Endothelial cell of umbilical vein (primary cell): Measurements from ENCODE around the gene RANBP3. TPM values are rescaled to one million over a fixed set of nuclear protein-coding genes. Genes with fewer than 3 reads are reported as not detected.

Source experiments
- BruUV-seq: library from RNA; stranded (reverse); fragments of 400-500 nt; replicated peaks from 2 replicates; lab custom pipeline; 2021; lab: Mats Ljungman, UMichigan
- CTCF ChIA-PET: fragments of 300-600, 350-600 bp; sonication (Branson Sonifier 250); formaldehyde crosslinking; loops from one replicate; lab custom pipeline; 2021; ENCODE audit warnings: antibody characterized with exemption, inconsistent platforms; lab: Charles Lee
- POLR2A ChIA-PET: fragments of 300-600, 350-600 bp; sonication (Branson Sonifier 250); formaldehyde crosslinking; loops from one replicate; lab custom pipeline; 2021; ENCODE audit warnings: antibody characterized with exemption, inconsistent platforms; lab: Charles Lee
- DNase-seq: peaks from one replicate; pipeline ENCODE4 v3.0.0-alpha.2; 2011; ENCODE audit warnings: low read depth, low spot score
- FAIRE-seq: peaks from 2 replicates; lab custom pipeline; 2011; peaks lifted over from hg19 to GRCh38; lab: Jason Lieb, UNC
- H2AFZ ChIP-seq: 2 replicates; pipeline ENCODE4 v1.6.0; 2012; ENCODE audit warnings: low read depth, low read length, control low read depth, inconsistent platforms
- H3K27ac ChIP-seq: 2 replicates; pipeline ENCODE4 v1.5.1; 2011; ENCODE audit warnings: low read depth, mild to moderate bottlenecking, control low read depth, low read length, moderate library complexity; ENCODE audit not compliant: insufficient read depth
- H3K27me3 ChIP-seq, 2 experiments: 2 replicates each; pipeline versions ENCODE4 v1.6.0 to v1.6.1; 2011; ENCODE audit warnings: low read length in 2 of 2, mixed read lengths in 1 of 2; ENCODE audit not compliant: control insufficient read depth in 2 of 2, insufficient read depth in 2 of 2
- H3K36me3 ChIP-seq, 2 experiments: 2 replicates in 1 of 2; 3 replicates in 1 of 2; pipeline ENCODE4 v1.5.1; 2011; ENCODE audit warnings: low read length in 2 of 2, mild to moderate bottlenecking in 1 of 2, moderate library complexity in 1 of 2; ENCODE audit not compliant: control insufficient read depth in 2 of 2, insufficient read depth in 2 of 2; ENCODE audit errors: extremely low read depth in 1 of 2
- H3K4me1 ChIP-seq: 3 replicates; pipeline ENCODE4 v1.5.1; 2011; ENCODE audit warnings: mild to moderate bottlenecking, low read length; ENCODE audit not compliant: control insufficient read depth, insufficient read depth; ENCODE audit errors: extremely low read depth
- H3K4me2 ChIP-seq: 2 replicates; pipeline ENCODE4 v1.6.1; 2011; ENCODE audit warnings: low read length, control low read depth, mixed read lengths; ENCODE audit not compliant: insufficient read depth
- H3K4me3 ChIP-seq, 3 experiments: fragments of 200-600 bp in 1 of 3; sonication (generic), shearing (Covaris generic) in 1 of 3; replicated peaks in 1 of 3; 2 replicates each; pipeline ENCODE4 v1.5.1; 2011 to 2016; ENCODE audit warnings: control low read depth in 3 of 3, low read length in 3 of 3, mild to moderate bottlenecking in 2 of 3, inconsistent platforms in 1 of 3, low read depth in 1 of 3, moderate library complexity in 1 of 3; ENCODE audit not compliant: insufficient read depth in 1 of 3
- H3K79me2 ChIP-seq: 2 replicates; pipeline ENCODE4 v1.6.0; 2012; ENCODE audit warnings: low read length, inconsistent platforms; ENCODE audit not compliant: control insufficient read depth, insufficient read depth
- H3K9ac ChIP-seq: replicated peaks from 2 replicates; pipeline ENCODE3; 2011; ENCODE audit warnings: low read length, control low read depth; ENCODE audit not compliant: insufficient read depth; ENCODE audit errors: extremely low read depth
- H3K9me1 ChIP-seq: replicated peaks from 3 replicates; pipeline ENCODE4 v1.6.0; 2011; ENCODE audit warnings: mild to moderate bottlenecking, low read length; ENCODE audit not compliant: control insufficient read depth, insufficient read depth; ENCODE audit errors: extremely low read depth
- H3K9me3 ChIP-seq: replicated peaks from 2 replicates; pipeline ENCODE4 v1.5.1; 2012; ENCODE audit warnings: low read length, inconsistent platforms; ENCODE audit not compliant: control insufficient read depth, insufficient read depth
- H4K20me1 ChIP-seq: replicated peaks from 2 replicates; pipeline ENCODE3; 2011; ENCODE audit warnings: mild to moderate bottlenecking, low read length; ENCODE audit not compliant: control insufficient read depth, insufficient read depth; ENCODE audit errors: extremely low read depth
- CTCF ChIP-seq, 2 donors: IDR thresholded peaks; 1 replicate in 1 of 2; 2 replicates in 1 of 2; pipeline ENCODE4 v1.5.1; 2011; ENCODE audit warnings: low read length in 2 of 2, mild to moderate bottlenecking in 2 of 2, moderate library complexity in 2 of 2, control low read depth in 1 of 2, inconsistent platforms in 1 of 2, low read depth in 1 of 2; ENCODE audit not compliant: insufficient read depth in 1 of 2; ENCODE audit errors: extremely low read depth in 1 of 2
- EZH2 ChIP-seq: IDR thresholded peaks from 2 replicates; pipeline ENCODE4 v1.6.1; 2012; ENCODE audit warnings: borderline replicate concordance, low read depth, mild to moderate bottlenecking, moderate library complexity, low read length, inconsistent platforms; ENCODE audit not compliant: severe bottlenecking
- FOS ChIP-seq: IDR thresholded peaks from 2 replicates; pipeline ENCODE4 v1.6.1; 2011; ENCODE audit warnings: mild to moderate bottlenecking, low read length, moderate library complexity, borderline replicate concordance; ENCODE audit not compliant: insufficient read depth
- GATA2 ChIP-seq: IDR thresholded peaks from 2 replicates; pipeline ENCODE4 v1.7.0; 2011; ENCODE audit warnings: low read depth, mild to moderate bottlenecking, moderate library complexity, mixed read lengths, low read length; ENCODE audit not compliant: insufficient read length, insufficient read depth
- JUN ChIP-seq: IDR thresholded peaks from 2 replicates; pipeline ENCODE4 v1.6.1; 2011; ENCODE audit warnings: borderline replicate concordance, low read depth; ENCODE audit not compliant: insufficient read length, insufficient read depth
- MAX ChIP-seq: IDR thresholded peaks from 2 replicates; pipeline ENCODE4 v1.6.1; 2011; ENCODE audit not compliant: insufficient read depth, insufficient read length
- MYC ChIP-seq: IDR thresholded peaks from one replicate; pipeline ENCODE4 v1.6.1; 2011; ENCODE audit warnings: mild to moderate bottlenecking, low read depth, low read length
- POLR2A ChIP-seq: IDR thresholded peaks from 2 replicates; pipeline ENCODE4 v1.6.1; 2012; ENCODE audit warnings: low read depth, mild to moderate bottlenecking, control low read depth, low read length
- POLR2AphosphoS5 ChIP-seq: IDR thresholded peaks from 2 replicates; pipeline ENCODE4 v1.6.1; 2012; ENCODE audit warnings: low read depth, mild to moderate bottlenecking, control low read depth, low read length, moderate library complexity; ENCODE audit not compliant: insufficient read depth
- dilution Hi-C: fragments of 300-500 bp; cut with MboI; formaldehyde crosslinking; loops from one replicate; pipeline ENCODE4 v1.15.0; 2019; ENCODE audit warnings: low sequenced_read_pairs; ENCODE audit not compliant: extremely low pct_ligation_motif_present
- intact Hi-C: fragments of 100-400 bp; cut with micrococcal nuclease; formaldehyde crosslinking; loops from one replicate; pipeline ENCODE4 v1.10.0; 2022
- polyA plus RNA-seq, 4 experiments: library from polyadenylated mRNA; depleted of rRNA in 3 of 4; stranded (reverse) in 3 of 4; unstranded in 1 of 4; fragments of >200 nt; gene quantifications; 2 replicates each; pipeline versions ENCODE4 v1.2.1 to v1.2.3, GENCODE V29; 2011 to 2012; ENCODE audit warnings: missing spikeins in 1 of 4
- total RNA-seq: library from RNA; stranded (reverse); gene quantifications from 2 replicates; pipeline ENCODE4 v1.2.3, GENCODE V29; 2021

The RANBP3 gene
- total and polyA plus RNA-seq, 2 donors (not counting 3 experiments of a cell fraction or from before 2014, with no cell fraction given) = 72.3 to 85.3 TPM

DNA sequence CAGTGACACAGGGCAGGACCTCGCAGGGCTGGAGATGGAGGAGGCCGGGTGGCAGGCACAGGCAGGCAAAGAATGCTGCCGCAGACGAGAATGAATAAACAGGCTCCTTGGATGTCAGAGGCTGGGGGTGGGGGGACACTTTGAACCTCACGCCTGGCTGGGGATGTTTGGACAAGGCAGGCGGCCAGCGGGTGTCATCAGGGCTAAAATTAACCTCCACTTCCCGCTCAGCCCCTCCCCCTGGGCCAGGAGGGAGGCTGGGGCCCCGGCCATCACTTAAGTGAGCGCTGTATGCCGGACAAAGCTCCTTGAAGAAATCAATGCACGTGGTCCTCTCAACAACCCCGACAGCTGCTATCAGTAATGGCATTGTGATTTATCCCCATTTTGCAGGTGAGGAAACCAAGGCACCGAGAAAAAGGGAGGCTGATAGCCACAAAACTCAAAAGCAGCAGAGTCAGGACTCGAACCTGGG, 97.3 kb downstream of the RANBP3 start:
- Histone ChIP-seq H3K79me2 (no peaks in the 10 kb centered on the region), H3K4me2 (no peak overlapping the region), H3K36me3 (no peaks in the 10 kb centered on the region), H3K27me3 (peaks cover 0 to 3% of the 10 kb centered on the region in 2 experiments), H3K27ac (no peak overlapping the region), H3K4me3 (no peak overlapping the region), H3K4me1 (no peaks in the 10 kb centered on the region), H3K9me3 (no peaks in the 10 kb centered on the region), H3K9ac (no peak overlapping the region), H4K20me1 (no peaks in the 10 kb centered on the region), H3K9me1 (no peaks in the 10 kb centered on the region), H2AFZ (no peak overlapping the region)
- no TSS peak for BruUV-seq
- POLR2A ChIA-PET = no interaction called here
- DNase-seq (no peak), FAIRE-seq (no peak)
- dilution Hi-C loops (no loop called here), intact Hi-C loops (no loop called here)
- TF ChIP-seq FOS (no peak), EZH2 (no peak), MAX (no peak), JUN (no peak), GATA2 (no peak), MYC (no peak), POLR2A (no peak), CTCF (IDR thresholded peaks at IDR 0.05; ENCODE audit: extremely low read depth in 1 of 2, insufficient read depth in 1 of 2, low read depth in 1 of 2, low read length in 2 of 2) (no peak), POLR2AphosphoS5 (no peak)
- CTCF ChIA-PET = interaction anchor here (1.1 kb wide), 1 partner anchor 77 kb away, joined by 3 read pairs; no protein-coding TSS in a partner anchor
